GM21786 (cell line): ENCODE data around the gene CFD.

Source experiments
- ATAC-seq: cut with Tn5 transposase; IDR thresholded peaks from one replicate; pipeline ENCODE4 v1.9.1; 2021; ENCODE audit not compliant: unreplicated experiment

Gene CFD

DNA sequence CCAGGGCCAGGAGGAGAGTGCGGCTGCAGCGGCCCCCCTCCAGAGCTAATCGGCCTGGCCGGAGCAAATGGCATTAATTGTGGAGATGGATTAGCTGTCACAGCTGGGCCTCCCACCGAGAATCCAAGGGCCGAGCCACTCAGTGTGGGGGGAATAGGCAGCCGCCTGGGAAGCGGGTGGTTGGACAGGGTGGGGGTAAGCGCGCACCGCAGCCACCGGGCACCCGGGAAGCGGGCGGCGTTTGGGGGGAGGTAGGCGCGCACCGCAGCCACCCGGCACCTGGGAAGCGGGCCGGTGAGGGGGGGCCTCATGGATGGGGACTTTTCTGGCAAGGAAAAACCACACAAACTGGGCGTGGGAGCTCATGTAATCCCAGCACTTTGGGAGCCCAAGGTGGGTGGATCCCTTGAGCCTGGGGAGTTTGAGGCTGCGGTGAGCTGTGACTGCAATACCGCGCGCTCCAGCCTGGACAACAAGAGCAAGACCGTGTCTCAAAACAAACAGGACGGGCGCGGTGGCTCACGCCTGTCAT is 43.9 kb downstream of the CFD start:
- no peak for ATAC-seq

DNA sequence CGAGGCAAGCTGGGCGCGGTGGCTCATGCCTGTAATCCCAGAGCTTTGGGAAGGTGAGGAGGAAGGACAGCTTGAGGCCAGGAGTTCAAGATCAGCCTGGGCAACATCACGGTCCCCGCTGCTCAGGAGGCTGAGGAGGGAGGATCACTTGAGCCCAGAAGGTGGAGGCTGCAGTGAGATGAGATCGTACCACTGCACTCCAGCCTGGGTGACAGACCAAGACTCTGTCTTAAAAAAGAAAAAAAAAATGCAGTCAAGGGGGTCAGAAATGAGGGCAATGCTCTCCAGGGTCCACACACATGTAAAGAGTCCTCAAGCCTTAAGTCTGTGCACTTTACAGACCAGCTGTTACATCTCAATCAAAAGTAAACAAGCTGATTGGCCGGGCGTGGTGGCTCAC is 45.1 kb downstream of the CFD start:
- no peak for ATAC-seq

- ATAC-seq = no peak
These were observed 47.0 kb downstream of the CFD start for GRCh38 chr19:906480-906879.

GRCh38 chr19:907183-907853 is 47.9 kb downstream of the CFD start:
- ATAC-seq = no peak

DNA sequence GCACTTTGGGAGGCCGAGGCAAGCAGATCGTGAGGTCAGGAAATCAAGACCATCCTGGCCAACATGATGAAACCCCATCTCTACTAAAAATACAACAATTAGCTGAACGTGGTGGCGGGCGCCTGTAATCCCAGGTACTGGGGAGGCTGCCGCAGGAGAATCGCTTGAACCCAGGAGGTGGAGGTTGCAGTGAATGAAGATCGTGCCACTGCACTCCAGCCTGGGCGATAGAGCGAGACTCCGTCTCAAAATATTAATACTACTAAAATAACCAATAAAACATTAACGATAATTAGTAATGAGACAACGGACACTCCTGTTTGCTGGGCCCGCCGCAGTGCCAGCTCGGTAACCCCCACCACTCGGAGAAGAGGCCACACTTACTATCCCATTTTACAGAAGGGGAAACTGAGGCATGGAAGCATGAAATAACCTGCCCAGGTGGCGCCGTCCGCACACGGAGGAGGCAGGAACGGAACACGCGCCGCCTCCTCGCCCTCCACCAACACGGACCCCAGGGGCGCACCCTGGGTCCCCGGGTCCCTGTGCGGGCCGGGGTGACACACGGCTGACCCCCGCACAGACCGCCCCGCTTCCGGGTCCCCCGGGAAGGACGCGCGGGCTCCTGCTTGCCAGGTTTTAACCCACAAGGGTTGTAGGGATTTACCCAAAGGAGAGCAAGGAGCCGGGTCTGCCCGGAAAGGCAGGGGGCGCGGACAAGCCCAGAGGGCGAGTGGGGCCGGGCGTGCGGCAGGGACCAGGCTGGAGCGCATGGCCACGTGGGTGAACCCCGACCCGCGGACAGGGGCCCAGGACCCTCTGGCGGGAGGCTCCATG is 52.0 kb downstream of the CFD start:
- no peak for ATAC-seq

DNA sequence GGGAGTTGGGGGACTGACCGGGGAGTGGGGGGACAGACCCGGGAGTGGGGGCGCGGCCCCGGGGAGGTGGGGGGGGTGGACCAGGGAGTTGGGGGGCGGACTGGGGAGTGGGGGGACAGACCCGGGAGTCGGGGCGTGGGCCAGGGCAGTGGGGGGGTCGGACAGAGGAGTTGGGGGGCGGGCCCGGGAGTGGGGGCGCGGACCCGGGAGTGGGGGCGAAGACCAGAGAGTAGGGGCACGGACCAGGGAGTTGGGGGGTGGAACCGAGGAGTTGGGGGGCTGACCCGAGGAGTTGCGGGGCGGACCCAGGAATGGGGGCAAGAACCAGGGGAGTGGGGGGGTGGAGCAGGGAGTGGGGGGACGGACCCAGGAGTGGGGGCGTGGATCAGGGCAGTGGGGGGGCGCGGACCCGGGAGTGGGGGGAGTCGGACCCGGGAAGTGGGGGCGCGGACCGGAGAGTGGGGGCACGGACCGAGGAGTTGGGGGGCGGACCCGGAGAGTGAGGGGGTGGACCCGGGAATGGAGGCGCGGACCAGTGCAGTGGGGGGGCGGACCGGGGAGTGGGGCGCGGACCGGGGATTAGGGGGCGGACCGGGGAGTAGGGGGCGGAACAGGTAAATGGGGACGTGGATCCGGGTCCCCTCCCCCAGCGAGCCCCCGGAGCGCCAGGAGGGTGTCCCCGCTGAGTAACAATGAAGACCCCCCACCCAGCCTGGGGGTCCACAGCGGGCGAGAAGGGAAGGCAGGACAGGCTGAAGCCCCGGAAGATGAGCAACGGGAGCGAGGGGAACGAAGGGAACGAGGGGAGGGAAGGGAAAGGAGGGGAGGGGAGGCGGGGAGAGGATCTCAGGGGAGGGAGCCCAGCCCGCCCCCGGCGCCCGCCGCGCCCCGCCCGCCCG is 53.0 kb downstream of the CFD start:
- ATAC-seq = no peak
